ENCODE measurements around the gene SNAP47. TPM values are rescaled to one million over a fixed set of nuclear protein-coding genes. Genes with fewer than 3 reads are reported as not detected.

SNAP47 gene
- total RNA-seq, 4 donors from 2014 or later, result 24.1 to 49.0 (median 38.4) TPM

DNA sequence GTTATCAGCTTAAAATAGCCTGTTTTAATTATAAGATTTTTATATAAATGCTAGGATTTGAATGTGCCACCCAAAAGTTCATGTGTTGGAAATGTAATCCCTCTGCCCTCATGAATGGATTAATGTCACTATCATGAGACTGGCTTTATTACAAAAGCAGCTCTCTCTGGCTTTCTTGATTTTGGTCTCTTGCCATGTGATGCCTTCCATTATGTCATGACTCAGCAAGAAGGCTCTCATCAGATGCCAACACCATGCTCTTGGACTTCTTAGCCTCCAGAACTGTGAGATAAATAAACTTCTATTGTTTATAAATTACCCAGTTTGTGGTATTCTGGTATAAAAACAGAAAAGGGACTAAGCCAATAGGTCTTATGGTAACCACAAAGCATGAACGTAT lies 73.3 kb downstream of the SNAP47 start:
- Histone ChIP-seq H3K9me3 (no peaks in the 10 kb centered on the region), H3K4me1 (no peaks in the 10 kb centered on the region), H3K4me3 (no peak overlapping the region), H3K36me3 (no peaks in the 10 kb centered on the region), H3K27ac (no peak overlapping the region), H3K27me3 (peaks cover 9% of the 10 kb centered on the region)
- intact Hi-C loops (cut with DNase I; ENCODE audit: low total_unique reads) (no loop called here), in situ Hi-C loops (cut with MboI; ENCODE audit: low pct_ligation_motif_present in 1 of 4, low pct_unique_long_range_greater_than_20kb in 1 of 4, low sequenced_read_pairs in 3 of 4) (no loop called here)
- WGBS, 2 donors (ENCODE audit: low coverage in 1 of 2), result 43 to 50% methylated on average over 1 of the region's 1 CpG
- TF ChIP-seq POLR2A (IDR thresholded peaks at IDR 0.05), result no peak
- TF ChIP-seq POLR2AphosphoS5 (IDR thresholded peaks at IDR 0.05), result no peak
- TF ChIP-seq EP300 (IDR thresholded peaks at IDR 0.05; ENCODE audit: low read depth), result no peak
- TF ChIP-seq, protein P1, sequence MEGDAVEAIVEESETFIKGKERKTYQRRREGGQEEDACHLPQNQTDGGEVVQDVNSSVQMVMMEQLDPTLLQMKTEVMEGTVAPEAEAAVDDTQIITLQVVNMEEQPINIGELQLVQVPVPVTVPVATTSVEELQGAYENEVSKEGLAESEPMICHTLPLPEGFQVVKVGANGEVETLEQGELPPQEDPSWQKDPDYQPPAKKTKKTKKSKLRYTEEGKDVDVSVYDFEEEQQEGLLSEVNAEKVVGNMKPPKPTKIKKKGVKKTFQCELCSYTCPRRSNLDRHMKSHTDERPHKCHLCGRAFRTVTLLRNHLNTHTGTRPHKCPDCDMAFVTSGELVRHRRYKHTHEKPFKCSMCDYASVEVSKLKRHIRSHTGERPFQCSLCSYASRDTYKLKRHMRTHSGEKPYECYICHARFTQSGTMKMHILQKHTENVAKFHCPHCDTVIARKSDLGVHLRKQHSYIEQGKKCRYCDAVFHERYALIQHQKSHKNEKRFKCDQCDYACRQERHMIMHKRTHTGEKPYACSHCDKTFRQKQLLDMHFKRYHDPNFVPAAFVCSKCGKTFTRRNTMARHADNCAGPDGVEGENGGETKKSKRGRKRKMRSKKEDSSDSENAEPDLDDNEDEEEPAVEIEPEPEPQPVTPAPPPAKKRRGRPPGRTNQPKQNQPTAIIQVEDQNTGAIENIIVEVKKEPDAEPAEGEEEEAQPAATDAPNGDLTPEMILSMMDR (IDR thresholded peaks at IDR 0.05), result no peak
- no peak for DNase-seq

DNA sequence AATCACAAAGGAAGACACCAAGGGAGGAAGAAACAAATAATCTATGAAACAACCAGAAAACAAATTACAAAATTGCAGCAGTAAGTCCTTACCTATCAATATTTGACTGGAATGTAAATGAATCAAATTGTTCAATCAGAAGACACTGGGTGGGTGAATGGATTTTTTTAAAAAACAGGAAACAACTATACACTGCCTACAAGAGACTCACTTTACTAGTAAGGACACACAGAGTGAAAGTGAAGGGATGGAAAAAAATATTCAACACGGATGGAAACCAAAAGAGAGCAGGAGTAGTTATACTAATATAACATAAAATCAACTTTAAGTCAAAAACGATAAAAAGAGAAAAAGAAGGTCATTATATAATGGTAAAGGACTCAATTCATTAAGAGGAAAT lies 73.8 kb downstream of the SNAP47 start:
- in situ Hi-C loops (cut with MboI; ENCODE audit: low pct_ligation_motif_present in 1 of 4, low pct_unique_long_range_greater_than_20kb in 1 of 4, low sequenced_read_pairs in 3 of 4), result no loop called here
- WGBS, 2 donors (ENCODE audit: low coverage in 1 of 2), result 59 to 67% methylated on average over 2 of the region's 2 CpGs
- DNase-seq, result no peak
- no peak for TF ChIP-seq POLR2A (IDR thresholded peaks at IDR 0.05)
- no peak for TF ChIP-seq POLR2AphosphoS5 (IDR thresholded peaks at IDR 0.05)
- TF ChIP-seq, protein P1 (IDR thresholded peaks at IDR 0.05), result no peak
- no peak for TF ChIP-seq EP300 (IDR thresholded peaks at IDR 0.05; ENCODE audit: low read depth)
- H3K36me3 ChIP-seq, result no peaks in the 10 kb centered on the region
- no peak overlapping the region for H3K27ac ChIP-seq
- H3K27me3 ChIP-seq, result peaks cover 5% of the 10 kb centered on the region
- peaks cover 0 to 5% of the 10 kb centered on the region in 2 donors for H3K9me3 ChIP-seq
- intact Hi-C loops (cut with DNase I; ENCODE audit: low total_unique reads), result no loop called here
- H3K4me1 ChIP-seq, result no peaks in the 10 kb centered on the region
- H3K4me3 ChIP-seq, result no peak overlapping the region

DNA sequence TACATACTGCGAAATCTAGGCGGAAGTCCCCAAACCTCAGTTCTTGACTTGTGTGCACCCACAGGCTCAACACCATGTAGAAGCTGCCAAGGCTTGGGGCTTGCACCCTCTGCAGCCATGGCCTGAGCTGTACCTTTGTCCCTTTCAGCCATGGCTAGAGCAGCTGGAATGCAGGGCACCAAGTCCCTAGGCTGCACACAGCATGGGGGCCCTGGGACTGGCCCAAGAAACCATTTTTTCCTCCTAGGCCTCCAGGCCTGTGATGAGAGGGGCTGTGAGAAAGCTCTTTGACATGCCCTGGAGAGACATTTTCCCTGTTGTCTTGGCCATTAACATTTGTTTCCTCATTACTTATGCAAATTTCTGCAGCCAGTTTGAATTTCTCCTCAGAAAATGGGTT lies 78.7 kb downstream of the SNAP47 start:
- TF ChIP-seq EP300 (IDR thresholded peaks at IDR 0.05; ENCODE audit: low read depth), result no peak
- TF ChIP-seq POLR2A (IDR thresholded peaks at IDR 0.05), result no peak
- no peak for DNase-seq
- Histone ChIP-seq H3K36me3 (no peaks in the 10 kb centered on the region), H3K9me3 (peaks cover 0 to 8% of the 10 kb centered on the region in 2 donors), H3K4me1 (no peaks in the 10 kb centered on the region), H3K27ac (no peak overlapping the region), H3K4me3 (no peak overlapping the region), H3K27me3 (no peaks in the 10 kb centered on the region)
- in situ Hi-C loops (cut with MboI; ENCODE audit: low pct_ligation_motif_present in 1 of 4, low pct_unique_long_range_greater_than_20kb in 1 of 4, low sequenced_read_pairs in 3 of 4), result no loop called here
- intact Hi-C loops (cut with DNase I; ENCODE audit: low total_unique reads), result no loop called here
- WGBS, 2 donors (ENCODE audit: low coverage in 1 of 2), result 100% methylated on average over 2 of the region's 2 CpGs

DNA sequence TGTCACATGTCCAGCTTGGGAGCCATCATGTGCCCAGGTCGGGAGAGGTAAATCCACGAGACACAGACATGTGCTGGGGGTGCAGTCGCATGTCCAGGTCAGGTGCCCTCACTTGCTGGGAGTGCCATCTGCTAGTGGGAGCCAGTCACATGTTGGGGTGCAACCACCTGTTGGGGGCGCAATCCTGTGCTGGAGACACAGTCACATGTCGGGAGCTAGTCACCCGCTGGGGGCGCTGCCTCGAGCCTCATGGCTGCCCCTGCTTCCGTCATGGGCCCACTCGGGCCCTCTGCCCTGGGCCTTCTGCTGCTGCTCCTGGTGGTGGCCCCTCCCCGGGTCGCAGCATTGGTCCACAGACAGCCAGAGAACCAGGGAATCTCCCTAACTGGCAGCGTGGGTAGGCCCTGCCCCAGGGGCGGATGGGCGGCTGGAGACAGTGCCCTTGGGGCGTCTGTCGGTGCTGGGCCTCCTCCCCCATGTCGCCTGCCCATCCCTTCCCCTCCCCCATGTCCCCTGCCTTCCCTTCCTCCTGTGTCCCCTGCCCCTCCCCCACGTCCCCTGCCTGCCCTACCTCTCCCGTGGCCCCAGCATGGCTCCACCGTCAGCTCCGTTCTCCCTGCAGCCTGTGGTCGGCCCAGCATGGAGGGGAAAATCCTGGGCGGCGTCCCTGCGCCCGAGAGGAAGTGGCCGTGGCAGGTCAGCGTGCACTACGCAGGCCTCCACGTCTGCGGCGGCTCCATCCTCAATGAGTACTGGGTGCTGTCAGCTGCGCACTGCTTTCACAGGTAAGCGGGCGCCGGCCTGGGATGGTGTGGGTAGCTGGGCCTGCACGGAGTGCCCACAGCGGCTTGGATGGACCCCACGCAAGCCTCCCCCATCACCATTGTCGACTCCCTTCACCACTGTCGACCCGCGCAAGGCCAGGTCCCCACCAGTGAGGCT lies 80.5 kb downstream of the SNAP47 start, which contains the start of gene PRSS38:
Gene PRSS38 (plus strand): TSS at position 208 of the 942 bp plus-strand sequence. CDS start 42 bp downstream, at position 250.
- 95% methylated on average over 40 of the region's 44 CpGs; no CpG with 5 or more reads in 1 of the 2 donors for WGBS, 2 donors (ENCODE audit: low coverage in 1 of 2)
- H3K36me3 ChIP-seq, result no peaks in the 10 kb centered on the region
- no peak for DNase-seq
- TF ChIP-seq, protein P1 (IDR thresholded peaks at IDR 0.05), result no peak
- TF ChIP-seq EP300 (IDR thresholded peaks at IDR 0.05; ENCODE audit: low read depth), result no peak
- in situ Hi-C loops (cut with MboI; ENCODE audit: low pct_ligation_motif_present in 1 of 4, low pct_unique_long_range_greater_than_20kb in 1 of 4, low sequenced_read_pairs in 3 of 4) (no loop called here), intact Hi-C loops (cut with DNase I; ENCODE audit: low total_unique reads) (no loop called here)
- no peak within 1 kb of the TSS for H3K27ac ChIP-seq
- H3K27me3 ChIP-seq, result no peaks in the 10 kb centered on the region
- no peak within 1 kb of the TSS for H3K4me3 ChIP-seq
- H3K4me1 ChIP-seq, result no peaks in the 10 kb centered on the region
- H3K9me3 ChIP-seq, result peaks cover 0 to 8% of the 10 kb centered on the region in 2 donors
